Measurements from ENCODE around the gene SUPV3L1. TPM values are rescaled to one million over a fixed set of nuclear protein-coding genes. Genes with fewer than 3 reads are reported as not detected.

Gene SUPV3L1
- total and polyA plus RNA-seq, 7 experiments from 2014 or later: 16.5 to 63.2 (median 39.6) TPM

GRCh38 chr10:69145329-69145728, 34.7 kb upstream of the SUPV3L1 start:
- no peak for ATAC-seq
- peaks cover 21 to 65% (median 48%) of the 10 kb centered on the region in 7 donors for H3K4me1 Mint-ChIP-seq

GRCh38 chr10:69145864-69146263, 34.2 kb upstream of the SUPV3L1 start:
- Mint-ChIP-seq H3K4me3 (no peak overlapping the region), H3K9me3 (no peaks in the 10 kb centered on the region), H3K36me3 (peaks cover 0 to 24% (median 9%) of the 10 kb centered on the region in 5 donors), H3K4me1 (peaks cover 24 to 63% (median 53%) of the 10 kb centered on the region in 7 donors), H3K27ac (peak overlapping the region in 3 of 9 donors; percentile 5 to 56 (median 44)), H3K27me3 (no peaks in the 10 kb centered on the region)
- CTCF ChIA-PET: no interaction called here
- DNase-seq: no peak
- no peak for ATAC-seq
- no peak overlapping the region for H3K4me3 ChIP-seq (ENCODE audit: low read length)
- no peak overlapping the region for H3K27ac ChIP-seq (ENCODE audit: low read depth, low read length)
- H3K9me3 ChIP-seq (ENCODE audit: control insufficient read depth in 2 of 3, low read length in 3 of 3): no peaks in the 10 kb centered on the region
- H3K27me3 ChIP-seq (ENCODE audit: control insufficient read depth in 2 of 2, insufficient read depth in 2 of 2, low read length in 2 of 2): no peaks in the 10 kb centered on the region
- H3K4me1 ChIP-seq (ENCODE audit: control insufficient read depth in 2 of 2, insufficient read depth in 2 of 2, low read length in 2 of 2): peaks cover 0 to 7% of the 10 kb centered on the region in 2 donors
- intact Hi-C loops (cut with micrococcal nuclease): no loop called here
- POLR2A ChIA-PET: no interaction called here
- no peaks in the 10 kb centered on the region for H3K36me3 ChIP-seq (ENCODE audit: control insufficient read depth in 2 of 3, insufficient read depth in 3 of 3, low read length in 3 of 3)

More at GRCh38 chr10:69145329-69145728, 34.7 kb upstream of the SUPV3L1 start:
- H3K36me3 Mint-ChIP-seq: peaks cover 0 to 24% (median 9%) of the 10 kb centered on the region in 5 donors
- Histone ChIP-seq H3K27me3 (ENCODE audit: control insufficient read depth in 2 of 2, insufficient read depth in 2 of 2, low read length in 2 of 2) (no peaks in the 10 kb centered on the region), H3K4me3 (ENCODE audit: low read length) (no peak overlapping the region), H3K4me1 (ENCODE audit: control insufficient read depth in 2 of 2, insufficient read depth in 2 of 2, low read length in 2 of 2) (peaks cover 0 to 7% of the 10 kb centered on the region in 2 donors), H3K36me3 (ENCODE audit: control insufficient read depth in 2 of 3, insufficient read depth in 3 of 3, low read length in 3 of 3) (no peaks in the 10 kb centered on the region), H3K9me3 (ENCODE audit: control insufficient read depth in 2 of 3, low read length in 3 of 3) (no peaks in the 10 kb centered on the region), H3K27ac (ENCODE audit: low read depth, low read length) (no peak overlapping the region)
- DNase-seq: no peak
- intact Hi-C loops (cut with micrococcal nuclease): no loop called here
- CTCF ChIA-PET: no interaction called here
- no peak overlapping the region for H3K4me3 Mint-ChIP-seq
- H3K9me3 Mint-ChIP-seq: no peaks in the 10 kb centered on the region
- POLR2A ChIA-PET: no interaction called here
- H3K27ac Mint-ChIP-seq: peak overlapping the region in 5 of 9 donors; percentile 14 to 74 (median 56)
- H3K27me3 Mint-ChIP-seq: no peaks in the 10 kb centered on the region

- Histone ChIP-seq H3K36me3 (ENCODE audit: control insufficient read depth in 2 of 3, insufficient read depth in 3 of 3, low read length in 3 of 3) (no peaks in the 10 kb centered on the region), H3K4me3 (ENCODE audit: low read length) (no peak overlapping the region), H3K9me3 (ENCODE audit: control insufficient read depth in 2 of 3, low read length in 3 of 3) (no peaks in the 10 kb centered on the region), H3K27ac (ENCODE audit: low read depth, low read length) (no peak overlapping the region), H3K4me1 (ENCODE audit: control insufficient read depth in 2 of 2, insufficient read depth in 2 of 2, low read length in 2 of 2) (peaks cover 0 to 7% of the 10 kb centered on the region in 2 donors), H3K27me3 (ENCODE audit: control insufficient read depth in 2 of 2, insufficient read depth in 2 of 2, low read length in 2 of 2) (no peaks in the 10 kb centered on the region)
- no peaks in the 10 kb centered on the region for H3K27me3 Mint-ChIP-seq
- no peaks in the 10 kb centered on the region for H3K9me3 Mint-ChIP-seq
- ATAC-seq (no peak), DNase-seq (peak in 2 of 9 donors; percentile 4 to 11)
- H3K4me1 Mint-ChIP-seq: peaks cover 23 to 58% (median 54%) of the 10 kb centered on the region in 7 donors
- intact Hi-C loops (cut with micrococcal nuclease): no loop called here
- CTCF ChIA-PET: no interaction called here
- H3K27ac Mint-ChIP-seq: peak overlapping the region in 1 of 9 donors; percentile 5
- POLR2A ChIA-PET: no interaction called here
- H3K36me3 Mint-ChIP-seq: peaks cover 0 to 21% (median 9%) of the 10 kb centered on the region in 5 donors
- peak overlapping the region in 1 of 10 donors; percentile 3 for H3K4me3 Mint-ChIP-seq
Measured at GRCh38 chr10:69146759-69147158, 33.3 kb upstream of the SUPV3L1 start.

DNA sequence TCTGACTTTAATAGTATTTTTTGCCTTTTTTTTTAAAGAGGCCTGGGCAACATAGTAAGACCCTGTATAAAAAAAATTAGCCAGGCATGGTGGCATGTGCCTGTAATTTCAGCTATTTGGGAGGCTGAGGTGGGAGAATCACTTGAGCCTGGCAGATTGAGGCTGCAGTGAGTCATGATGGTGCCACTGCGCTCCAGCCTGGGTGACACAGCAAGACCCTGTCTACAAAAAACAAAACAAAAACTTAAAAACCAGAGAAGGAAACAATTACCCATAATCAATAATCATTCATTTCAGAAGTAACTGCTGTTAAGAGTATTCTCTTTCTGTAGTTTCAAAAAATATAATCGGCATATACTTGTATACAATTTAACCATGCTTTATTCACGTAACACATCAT, 28.1 kb upstream of the SUPV3L1 start:
- H3K27me3 ChIP-seq (ENCODE audit: control insufficient read depth in 2 of 2, insufficient read depth in 2 of 2, low read length in 2 of 2): no peaks in the 10 kb centered on the region
- H3K27me3 Mint-ChIP-seq: no peaks in the 10 kb centered on the region
- CTCF ChIA-PET: no interaction called here

GRCh38 chr10:69153227-69153626, 26.8 kb upstream of the SUPV3L1 start:
- Histone ChIP-seq H3K4me1 (ENCODE audit: control insufficient read depth in 2 of 2, insufficient read depth in 2 of 2, low read length in 2 of 2) (no peaks in the 10 kb centered on the region), H3K27ac (ENCODE audit: low read depth, low read length) (no peak overlapping the region), H3K9me3 (ENCODE audit: control insufficient read depth in 2 of 3, low read length in 3 of 3) (no peaks in the 10 kb centered on the region), H3K4me3 (ENCODE audit: low read length) (no peak overlapping the region), H3K27me3 (ENCODE audit: control insufficient read depth in 2 of 2, insufficient read depth in 2 of 2, low read length in 2 of 2) (no peaks in the 10 kb centered on the region), H3K36me3 (ENCODE audit: control insufficient read depth in 2 of 3, insufficient read depth in 3 of 3, low read length in 3 of 3) (peaks cover 0 to 19% (median 0%) of the 10 kb centered on the region in 3 experiments)
- DNase-seq (no peak), ATAC-seq (no peak)
- ChIA-PET CTCF (no interaction called here), POLR2A (no interaction called here)
- Mint-ChIP-seq H3K36me3 (peaks cover 0 to 11% (median 7%) of the 10 kb centered on the region in 5 donors), H3K27me3 (no peaks in the 10 kb centered on the region), H3K9me3 (no peaks in the 10 kb centered on the region), H3K27ac (peak overlapping the region in 1 of 9 donors; percentile 12), H3K4me3 (no peak overlapping the region), H3K4me1 (peaks cover 6 to 23% (median 16%) of the 10 kb centered on the region in 7 donors)
- intact Hi-C loops (cut with micrococcal nuclease): no loop called here

More for the DNA sequence above, 28.1 kb upstream of the SUPV3L1 start:
- intact Hi-C loops (cut with micrococcal nuclease): no loop called here
- Histone ChIP-seq H3K4me3 (ENCODE audit: low read length) (no peak overlapping the region), H3K36me3 (ENCODE audit: control insufficient read depth in 2 of 3, insufficient read depth in 3 of 3, low read length in 3 of 3) (peaks cover 0 to 6% (median 0%) of the 10 kb centered on the region in 3 experiments), H3K4me1 (ENCODE audit: control insufficient read depth in 2 of 2, insufficient read depth in 2 of 2, low read length in 2 of 2) (peaks cover 0 to under 1% of the 10 kb centered on the region in 2 donors), H3K9me3 (ENCODE audit: control insufficient read depth in 2 of 3, low read length in 3 of 3) (no peaks in the 10 kb centered on the region), H3K27ac (ENCODE audit: low read depth, low read length) (no peak overlapping the region)
- DNase-seq (no peak), ATAC-seq (no peak)
- H3K4me3 Mint-ChIP-seq: no peak overlapping the region
- H3K27ac Mint-ChIP-seq: no peak overlapping the region
- no peaks in the 10 kb centered on the region for H3K9me3 Mint-ChIP-seq
- H3K4me1 Mint-ChIP-seq: peaks cover 6 to 30% (median 22%) of the 10 kb centered on the region in 7 donors
- POLR2A ChIA-PET: interaction anchor here (0.7 kb wide), 1 partner anchor 12 kb away, joined by 3 read pairs; no protein-coding TSS in a partner anchor
- peaks cover 0 to 7% (median 6%) of the 10 kb centered on the region in 5 donors for H3K36me3 Mint-ChIP-seq

DNA sequence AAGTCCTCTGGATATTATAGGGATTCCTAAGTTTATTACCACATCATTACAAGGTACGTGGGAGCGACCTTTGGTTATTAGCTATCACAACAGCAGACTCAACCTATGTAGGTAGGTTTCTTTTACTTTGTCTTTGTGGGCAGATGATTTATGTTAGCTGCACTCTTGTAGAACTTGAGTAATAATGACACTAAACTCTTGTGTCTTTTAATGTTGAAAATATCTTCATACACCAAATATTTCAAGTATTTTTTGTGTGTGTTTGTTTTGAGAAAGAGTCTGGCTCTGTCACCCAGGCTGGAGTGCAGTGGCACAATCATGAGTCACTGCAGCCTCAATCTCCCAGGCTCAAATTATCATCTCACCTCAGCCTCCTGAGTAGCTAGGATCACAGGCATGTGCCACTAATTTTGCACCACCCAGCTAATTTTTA, 19.2 kb upstream of the SUPV3L1 start:
- H3K27me3 ChIP-seq (ENCODE audit: control insufficient read depth in 2 of 2, insufficient read depth in 2 of 2, low read length in 2 of 2): no peaks in the 10 kb centered on the region
- Mint-ChIP-seq H3K27me3 (no peaks in the 10 kb centered on the region), H3K27ac (no peak overlapping the region), H3K4me1 (peaks cover 0 to 5% (median 0%) of the 10 kb centered on the region in 7 donors), H3K9me3 (no peaks in the 10 kb centered on the region), H3K4me3 (no peak overlapping the region), H3K36me3 (peaks cover 0 to 16% (median 5%) of the 10 kb centered on the region in 5 donors)
- no peaks in the 10 kb centered on the region for H3K9me3 ChIP-seq (ENCODE audit: control insufficient read depth in 2 of 3, low read length in 3 of 3)
- intact Hi-C loops (cut with micrococcal nuclease): no loop called here
- no peak overlapping the region for H3K27ac ChIP-seq (ENCODE audit: low read depth, low read length)
- ChIA-PET POLR2A (interaction anchor here (0.7 kb wide), 1 partner anchor 50 kb away, joined by 3 read pairs; no protein-coding TSS in a partner anchor), CTCF (no interaction called here)
- H3K36me3 ChIP-seq (ENCODE audit: control insufficient read depth in 2 of 3, insufficient read depth in 3 of 3, low read length in 3 of 3): peaks cover 6 to 56% (median 7%) of the 10 kb centered on the region in 3 experiments
- ATAC-seq: no peak
- no peak overlapping the region for H3K4me3 ChIP-seq (ENCODE audit: low read length)
- H3K4me1 ChIP-seq (ENCODE audit: control insufficient read depth in 2 of 2, insufficient read depth in 2 of 2, low read length in 2 of 2): no peaks in the 10 kb centered on the region
- no peak for DNase-seq

DNA sequence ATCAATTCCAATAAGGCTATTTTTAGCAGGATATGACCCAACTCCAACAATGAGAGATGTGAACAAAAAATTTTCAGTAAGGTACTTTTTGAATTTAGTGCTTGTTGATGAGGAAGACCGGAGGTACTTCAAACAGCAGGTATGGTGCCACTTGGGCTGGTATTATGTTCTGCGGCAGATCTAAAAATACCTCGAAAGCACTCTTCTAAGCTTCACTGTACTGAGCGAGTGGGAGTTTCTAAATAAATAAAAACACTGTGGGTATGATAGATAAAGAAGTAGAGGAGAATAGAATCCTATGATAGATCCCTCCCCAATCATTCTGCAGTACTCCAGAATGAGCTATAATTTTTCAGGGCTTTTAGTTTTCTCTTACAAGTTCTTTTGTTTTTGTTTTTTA, 11.5 kb upstream of the SUPV3L1 start:
- ATAC-seq: no peak
- Mint-ChIP-seq H3K27ac (no peak overlapping the region), H3K27me3 (no peaks in the 10 kb centered on the region), H3K4me3 (no peak overlapping the region), H3K36me3 (peaks cover 0 to 14% (median 13%) of the 10 kb centered on the region in 5 donors), H3K9me3 (no peaks in the 10 kb centered on the region), H3K4me1 (no peaks in the 10 kb centered on the region)
- no peaks in the 10 kb centered on the region for H3K9me3 ChIP-seq (ENCODE audit: control insufficient read depth in 2 of 3, low read length in 3 of 3)
- no peaks in the 10 kb centered on the region for H3K27me3 ChIP-seq (ENCODE audit: control insufficient read depth in 2 of 2, insufficient read depth in 2 of 2, low read length in 2 of 2)
- H3K27ac ChIP-seq (ENCODE audit: low read depth, low read length): no peak overlapping the region
- ChIA-PET CTCF (no interaction called here), POLR2A (interaction anchor here (1.5 kb wide), 1 partner anchor 12 kb away, joined by 3 read pairs; no protein-coding TSS in a partner anchor)
- no peaks in the 10 kb centered on the region for H3K4me1 ChIP-seq (ENCODE audit: control insufficient read depth in 2 of 2, insufficient read depth in 2 of 2, low read length in 2 of 2)
- DNase-seq: no peak
- intact Hi-C loops (cut with micrococcal nuclease): no loop called here
- peaks cover 4 to 47% (median 6%) of the 10 kb centered on the region in 3 experiments for H3K36me3 ChIP-seq (ENCODE audit: control insufficient read depth in 2 of 3, insufficient read depth in 3 of 3, low read length in 3 of 3)
- H3K4me3 ChIP-seq (ENCODE audit: low read length): no peak overlapping the region
